Measurements from ENCODE around the gene ZBTB7C.

DNA sequence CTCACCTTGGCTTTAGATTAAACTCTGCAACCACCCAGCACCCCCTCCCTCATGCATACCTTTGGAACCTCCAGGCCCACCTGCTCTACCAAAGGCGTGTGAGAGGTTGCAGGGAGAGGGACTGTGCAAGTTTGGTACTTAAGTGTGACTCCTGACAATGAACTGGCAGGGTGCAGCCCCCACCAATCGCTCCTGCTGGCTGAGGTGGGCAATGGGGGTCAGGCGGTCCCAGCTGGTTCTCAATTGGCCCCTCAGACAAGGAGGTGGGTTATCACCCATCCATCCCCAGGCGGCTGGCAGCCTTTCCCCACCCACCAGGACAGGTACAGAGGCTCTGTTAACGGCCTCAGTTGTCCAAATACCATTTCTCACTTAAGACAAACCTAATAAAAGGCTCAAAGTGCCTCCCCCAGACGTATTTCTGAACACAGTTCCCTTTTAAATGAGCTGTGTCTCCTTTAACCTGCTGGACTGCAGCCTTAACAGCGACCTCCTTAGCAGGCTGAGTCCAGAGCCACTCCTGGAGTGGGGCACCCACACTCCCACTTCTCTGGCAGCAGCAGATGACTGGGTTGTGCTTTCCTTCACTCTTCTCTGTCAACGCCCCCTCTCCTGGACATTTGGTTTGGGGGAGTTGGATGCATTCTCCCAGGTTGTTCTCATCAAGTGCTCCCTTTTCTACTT is 309.6 kb downstream of the ZBTB7C start:
- TF ChIP-seq, protein P1, sequence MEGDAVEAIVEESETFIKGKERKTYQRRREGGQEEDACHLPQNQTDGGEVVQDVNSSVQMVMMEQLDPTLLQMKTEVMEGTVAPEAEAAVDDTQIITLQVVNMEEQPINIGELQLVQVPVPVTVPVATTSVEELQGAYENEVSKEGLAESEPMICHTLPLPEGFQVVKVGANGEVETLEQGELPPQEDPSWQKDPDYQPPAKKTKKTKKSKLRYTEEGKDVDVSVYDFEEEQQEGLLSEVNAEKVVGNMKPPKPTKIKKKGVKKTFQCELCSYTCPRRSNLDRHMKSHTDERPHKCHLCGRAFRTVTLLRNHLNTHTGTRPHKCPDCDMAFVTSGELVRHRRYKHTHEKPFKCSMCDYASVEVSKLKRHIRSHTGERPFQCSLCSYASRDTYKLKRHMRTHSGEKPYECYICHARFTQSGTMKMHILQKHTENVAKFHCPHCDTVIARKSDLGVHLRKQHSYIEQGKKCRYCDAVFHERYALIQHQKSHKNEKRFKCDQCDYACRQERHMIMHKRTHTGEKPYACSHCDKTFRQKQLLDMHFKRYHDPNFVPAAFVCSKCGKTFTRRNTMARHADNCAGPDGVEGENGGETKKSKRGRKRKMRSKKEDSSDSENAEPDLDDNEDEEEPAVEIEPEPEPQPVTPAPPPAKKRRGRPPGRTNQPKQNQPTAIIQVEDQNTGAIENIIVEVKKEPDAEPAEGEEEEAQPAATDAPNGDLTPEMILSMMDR (IDR thresholded peaks at IDR 0.05), result no peak
- TF ChIP-seq POLR2A (IDR thresholded peaks at IDR 0.05), result no peak
- no peak for TF ChIP-seq POLR2AphosphoS5 (IDR thresholded peaks at IDR 0.05)
- no peak for TF ChIP-seq EP300 (IDR thresholded peaks at IDR 0.05)
